ENCODE data around the gene PTPRN2. TPM values are rescaled to one million over a fixed set of nuclear protein-coding genes. Genes with fewer than 3 reads are reported as not detected.

PTPRN2 gene
- total RNA-seq, 1 experiment from 2014 or later, result 1.1 TPM

DNA sequence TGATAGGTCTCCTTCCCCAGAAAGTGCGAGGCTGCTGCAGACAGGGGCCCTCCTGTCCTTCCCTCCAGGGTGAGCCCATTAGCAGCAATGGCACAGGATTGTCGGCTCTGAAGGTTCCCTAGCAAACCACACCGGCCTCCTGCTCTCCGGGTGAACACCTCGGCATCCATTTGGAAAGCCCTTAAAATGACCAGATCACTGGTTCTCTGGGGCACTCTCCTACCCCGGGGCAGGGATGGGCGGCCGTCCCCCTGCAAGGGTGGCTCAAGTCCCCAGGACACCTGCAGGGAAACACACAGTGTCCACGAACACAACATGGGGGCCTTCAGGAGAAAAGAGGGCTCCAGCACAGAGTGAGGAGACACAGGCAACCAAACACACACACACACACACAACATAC, 459.1 kb downstream of the PTPRN2 start (continued):
- no peak for TF ChIP-seq POLR2AphosphoS5 (IDR thresholded peaks at IDR 0.05; ENCODE audit: low read depth, low read length)

DNA sequence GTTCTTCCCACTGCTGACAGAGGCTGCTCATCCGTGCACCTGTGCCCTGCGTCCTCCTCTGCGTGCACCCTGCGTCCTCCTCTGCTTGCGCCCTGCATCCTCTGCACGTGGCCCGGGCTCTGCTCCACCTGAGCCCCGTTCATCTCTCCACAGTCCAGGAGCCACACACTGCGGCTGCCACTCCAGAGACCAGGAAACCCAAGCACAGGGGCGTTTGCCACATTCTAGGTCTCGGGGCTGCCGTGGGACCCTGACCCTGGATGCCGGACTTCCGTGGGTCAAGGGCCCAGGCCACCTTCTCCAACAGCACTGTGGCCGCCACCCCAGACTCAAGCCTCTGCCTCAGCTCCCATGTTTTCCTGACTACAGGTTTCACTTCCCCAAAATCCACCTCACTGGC, 460.4 kb downstream of the PTPRN2 start:
- CTCF ChIA-PET, result no interaction called here
- Histone ChIP-seq H3K4me1 (ENCODE audit: control insufficient read depth, insufficient read depth, low read length) (no peaks in the 10 kb centered on the region), H3K27me3 (ENCODE audit: control insufficient read depth, insufficient read depth, low read length) (no peaks in the 10 kb centered on the region), H3K27ac (ENCODE audit: low read length) (no peak overlapping the region), H3K9me3 (ENCODE audit: control insufficient read depth, insufficient read depth, low read depth, low read length) (no peaks in the 10 kb centered on the region), H3K4me3 (ENCODE audit: low read depth in 2 of 2, low read length in 2 of 2) (no peak overlapping the region), H3K36me3 (ENCODE audit: control insufficient read depth, insufficient read depth, low read length) (no peaks in the 10 kb centered on the region)
- POLR2A ChIA-PET, result no interaction called here
- intact Hi-C loops (cut with micrococcal nuclease; ENCODE audit: unreplicated experiment) (no loop called here), in situ Hi-C loops (cut with HindIII; ENCODE audit: low pct_unique_long_range_greater_than_20kb, low sequenced_read_pairs) (no loop called here)
- BruUV-seq (replicated peaks), result no TSS peak
- ATAC-seq, result no peak
- TF ChIP-seq TCF7L2 (IDR thresholded peaks at IDR 0.05; ENCODE audit: low read depth, low read length) (no peak), SIN3A (IDR thresholded peaks at IDR 0.05; ENCODE audit: borderline replicate concordance, insufficient read depth, low read depth, low read length) (no peak), CTCF (IDR thresholded peaks at IDR 0.05) (no peak), POLR2AphosphoS5 (IDR thresholded peaks at IDR 0.05; ENCODE audit: low read depth, low read length) (no peak)
- TF ChIP-seq, protein P1, sequence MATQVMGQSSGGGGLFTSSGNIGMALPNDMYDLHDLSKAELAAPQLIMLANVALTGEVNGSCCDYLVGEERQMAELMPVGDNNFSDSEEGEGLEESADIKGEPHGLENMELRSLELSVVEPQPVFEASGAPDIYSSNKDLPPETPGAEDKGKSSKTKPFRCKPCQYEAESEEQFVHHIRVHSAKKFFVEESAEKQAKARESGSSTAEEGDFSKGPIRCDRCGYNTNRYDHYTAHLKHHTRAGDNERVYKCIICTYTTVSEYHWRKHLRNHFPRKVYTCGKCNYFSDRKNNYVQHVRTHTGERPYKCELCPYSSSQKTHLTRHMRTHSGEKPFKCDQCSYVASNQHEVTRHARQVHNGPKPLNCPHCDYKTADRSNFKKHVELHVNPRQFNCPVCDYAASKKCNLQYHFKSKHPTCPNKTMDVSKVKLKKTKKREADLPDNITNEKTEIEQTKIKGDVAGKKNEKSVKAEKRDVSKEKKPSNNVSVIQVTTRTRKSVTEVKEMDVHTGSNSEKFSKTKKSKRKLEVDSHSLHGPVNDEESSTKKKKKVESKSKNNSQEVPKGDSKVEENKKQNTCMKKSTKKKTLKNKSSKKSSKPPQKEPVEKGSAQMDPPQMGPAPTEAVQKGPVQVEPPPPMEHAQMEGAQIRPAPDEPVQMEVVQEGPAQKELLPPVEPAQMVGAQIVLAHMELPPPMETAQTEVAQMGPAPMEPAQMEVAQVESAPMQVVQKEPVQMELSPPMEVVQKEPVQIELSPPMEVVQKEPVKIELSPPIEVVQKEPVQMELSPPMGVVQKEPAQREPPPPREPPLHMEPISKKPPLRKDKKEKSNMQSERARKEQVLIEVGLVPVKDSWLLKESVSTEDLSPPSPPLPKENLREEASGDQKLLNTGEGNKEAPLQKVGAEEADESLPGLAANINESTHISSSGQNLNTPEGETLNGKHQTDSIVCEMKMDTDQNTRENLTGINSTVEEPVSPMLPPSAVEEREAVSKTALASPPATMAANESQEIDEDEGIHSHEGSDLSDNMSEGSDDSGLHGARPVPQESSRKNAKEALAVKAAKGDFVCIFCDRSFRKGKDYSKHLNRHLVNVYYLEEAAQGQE (IDR thresholded peaks at IDR 0.05; ENCODE audit: insufficient read depth in 1 of 2, low read depth in 2 of 2, low read length in 1 of 2), result no peak
- DNase-seq (ENCODE audit: low read depth, low spot score), result no peak

DNA sequence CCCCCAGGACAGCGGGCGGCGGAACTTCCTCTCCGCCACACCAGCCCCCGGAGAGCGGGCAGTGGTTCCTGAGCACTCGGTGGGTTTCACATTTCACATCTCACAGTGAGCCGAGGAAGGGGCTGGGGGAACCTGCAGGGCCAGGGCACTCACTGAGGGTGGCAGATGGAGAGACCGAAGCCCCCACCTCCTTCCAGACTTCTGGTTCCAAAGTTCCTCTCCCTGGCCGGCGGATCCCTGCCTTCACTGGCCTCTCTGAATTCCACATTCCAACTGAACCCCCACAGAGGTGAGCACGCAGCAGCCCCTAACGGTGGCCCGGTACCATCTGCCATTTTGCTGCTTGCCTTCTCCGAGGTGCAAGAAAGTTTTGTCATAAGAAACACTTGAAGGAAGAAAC, 461.0 kb downstream of the PTPRN2 start:
- H3K4me1 ChIP-seq (ENCODE audit: control insufficient read depth, insufficient read depth, low read length), result no peaks in the 10 kb centered on the region
- ChIA-PET POLR2A (no interaction called here), CTCF (no interaction called here)
- no TSS peak for BruUV-seq (replicated peaks)
- in situ Hi-C loops (cut with HindIII; ENCODE audit: low pct_unique_long_range_greater_than_20kb, low sequenced_read_pairs), result no loop called here
- DNase-seq (ENCODE audit: low read depth, low spot score) (no peak), ATAC-seq (no peak)
- no peaks in the 10 kb centered on the region for H3K9me3 ChIP-seq (ENCODE audit: control insufficient read depth, insufficient read depth, low read depth, low read length)
- no peaks in the 10 kb centered on the region for H3K27me3 ChIP-seq (ENCODE audit: control insufficient read depth, insufficient read depth, low read length)
- H3K27ac ChIP-seq (ENCODE audit: low read length), result no peak overlapping the region
- H3K4me3 ChIP-seq (ENCODE audit: low read depth in 2 of 2, low read length in 2 of 2), result no peak overlapping the region
- TF ChIP-seq SIN3A (IDR thresholded peaks at IDR 0.05; ENCODE audit: borderline replicate concordance, insufficient read depth, low read depth, low read length), result no peak
- TF ChIP-seq POLR2AphosphoS5 (IDR thresholded peaks at IDR 0.05; ENCODE audit: low read depth, low read length), result no peak
- no peak for TF ChIP-seq TCF7L2 (IDR thresholded peaks at IDR 0.05; ENCODE audit: low read depth, low read length)
- no peak for TF ChIP-seq CTCF (IDR thresholded peaks at IDR 0.05)
- TF ChIP-seq, protein P1 (IDR thresholded peaks at IDR 0.05; ENCODE audit: insufficient read depth in 1 of 2, low read depth in 2 of 2, low read length in 1 of 2), result no peak
- H3K36me3 ChIP-seq (ENCODE audit: control insufficient read depth, insufficient read depth, low read length), result no peaks in the 10 kb centered on the region
- intact Hi-C loops (cut with micrococcal nuclease; ENCODE audit: unreplicated experiment), result no loop called here
